Effector memory CD4-positive, alpha-beta T cell (primary cell): ENCODE measurements around the gene USH1G.

Experiments used
- DNase-seq, 3 donors: peaks; one replicate each; pipeline ENCODE4 v3.0.0-alpha.2; 2020
- H3K27ac ChIP-seq: 2 replicates; pipeline ENCODE4 v1.7.0; 2013; ENCODE audit warnings: mild to moderate bottlenecking, low read length, moderate library complexity; ENCODE audit not compliant: insufficient read depth, poor library complexity, severe bottlenecking
- H3K27me3 ChIP-seq: replicated peaks from 2 replicates; pipeline ENCODE4 v1.7.0; 2013; ENCODE audit warnings: mild to moderate bottlenecking, low read length; ENCODE audit not compliant: insufficient read depth, control insufficient read depth, poor library complexity, severe bottlenecking
- H3K36me3 ChIP-seq: 2 replicates; pipeline ENCODE4 v1.7.0; 2013; ENCODE audit warnings: mild to moderate bottlenecking, low read length, moderate library complexity; ENCODE audit not compliant: control insufficient read depth, insufficient read depth
- H3K4me1 ChIP-seq: 2 replicates; pipeline ENCODE4 v1.7.0; 2013; ENCODE audit warnings: low read length, mild to moderate bottlenecking; ENCODE audit not compliant: control insufficient read depth, insufficient read depth, poor library complexity, severe bottlenecking
- H3K4me3 ChIP-seq: 2 replicates; pipeline ENCODE4 v1.7.0; 2013; ENCODE audit warnings: low read length, low read depth, mild to moderate bottlenecking; ENCODE audit not compliant: insufficient read depth, poor library complexity, severe bottlenecking
- H3K9me3 ChIP-seq: 2 replicates; pipeline ENCODE4 v1.7.0; 2013; ENCODE audit warnings: mild to moderate bottlenecking, low read length, moderate library complexity; ENCODE audit not compliant: control insufficient read depth

USH1G gene

DNA sequence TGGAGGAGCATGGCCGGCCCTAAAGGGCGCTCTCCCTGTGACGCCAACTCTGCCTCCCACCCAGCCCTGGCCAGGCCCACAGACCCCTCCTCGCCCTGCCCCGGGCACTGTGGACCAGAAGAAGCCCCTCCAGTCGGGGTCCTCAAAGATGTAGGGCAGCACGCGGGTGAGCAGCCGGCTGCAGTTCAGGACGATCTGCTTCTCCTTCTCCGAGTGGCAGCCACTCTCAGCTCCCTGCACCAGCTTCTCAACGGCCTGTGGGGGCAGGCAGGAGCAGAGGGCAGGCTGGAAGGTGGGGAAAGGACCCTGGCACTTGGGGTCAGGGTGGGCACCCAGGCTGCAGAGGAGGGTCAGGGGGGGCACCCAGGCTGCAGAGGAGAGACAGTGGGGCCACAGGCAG is 40.6 kb upstream of the USH1G start:
- no peaks in the 10 kb centered on the region for H3K4me1 ChIP-seq
- H3K9me3 ChIP-seq: no peaks in the 10 kb centered on the region
- H3K27ac ChIP-seq: no peak overlapping the region
- no peak for DNase-seq
- H3K36me3 ChIP-seq: no peaks in the 10 kb centered on the region
- no peaks in the 10 kb centered on the region for H3K27me3 ChIP-seq
- H3K4me3 ChIP-seq: no peak overlapping the region

DNA sequence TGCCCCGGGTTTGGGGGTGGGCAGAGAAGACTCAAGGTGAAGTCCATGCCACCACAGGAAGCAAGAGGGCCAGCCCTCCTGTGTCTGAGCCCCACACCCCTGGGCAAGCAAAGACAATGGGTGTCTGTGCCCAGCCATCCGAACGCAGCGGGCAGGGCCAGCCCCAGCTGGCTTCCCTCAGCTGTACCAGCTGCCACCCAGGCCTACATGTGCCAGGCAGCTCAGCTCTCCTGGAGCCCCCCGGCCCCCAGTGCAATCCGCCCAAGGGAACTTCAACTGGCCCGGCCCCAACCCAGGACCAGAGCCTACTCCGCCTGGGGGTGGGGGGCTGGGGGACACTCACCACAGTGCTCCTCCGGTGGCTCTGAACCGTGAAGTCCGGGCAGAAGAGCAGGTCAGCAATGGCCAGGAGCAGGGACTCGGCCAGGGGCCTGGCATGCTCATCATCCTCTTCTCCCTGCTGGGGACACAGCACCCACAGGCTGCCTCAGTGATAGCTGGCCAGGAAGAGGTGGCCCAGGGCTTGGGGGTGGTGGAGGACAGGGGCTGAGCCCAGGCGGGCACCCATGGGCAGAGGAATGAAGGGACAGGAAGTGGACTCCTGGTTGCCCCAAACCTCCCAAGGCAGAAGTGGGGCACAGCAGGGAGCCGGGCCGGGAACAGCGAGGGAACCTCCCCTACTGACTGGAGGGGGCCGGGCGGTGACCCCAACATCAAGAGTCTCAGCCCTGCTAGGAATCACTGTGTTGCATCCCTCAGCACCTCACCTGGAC is 39.8 kb upstream of the USH1G start:
- no peaks in the 10 kb centered on the region for H3K9me3 ChIP-seq
- H3K36me3 ChIP-seq: no peaks in the 10 kb centered on the region
- H3K4me3 ChIP-seq: no peak overlapping the region
- H3K27ac ChIP-seq: no peak overlapping the region
- no peaks in the 10 kb centered on the region for H3K4me1 ChIP-seq
- H3K27me3 ChIP-seq: no peaks in the 10 kb centered on the region
- no peak for DNase-seq

DNA sequence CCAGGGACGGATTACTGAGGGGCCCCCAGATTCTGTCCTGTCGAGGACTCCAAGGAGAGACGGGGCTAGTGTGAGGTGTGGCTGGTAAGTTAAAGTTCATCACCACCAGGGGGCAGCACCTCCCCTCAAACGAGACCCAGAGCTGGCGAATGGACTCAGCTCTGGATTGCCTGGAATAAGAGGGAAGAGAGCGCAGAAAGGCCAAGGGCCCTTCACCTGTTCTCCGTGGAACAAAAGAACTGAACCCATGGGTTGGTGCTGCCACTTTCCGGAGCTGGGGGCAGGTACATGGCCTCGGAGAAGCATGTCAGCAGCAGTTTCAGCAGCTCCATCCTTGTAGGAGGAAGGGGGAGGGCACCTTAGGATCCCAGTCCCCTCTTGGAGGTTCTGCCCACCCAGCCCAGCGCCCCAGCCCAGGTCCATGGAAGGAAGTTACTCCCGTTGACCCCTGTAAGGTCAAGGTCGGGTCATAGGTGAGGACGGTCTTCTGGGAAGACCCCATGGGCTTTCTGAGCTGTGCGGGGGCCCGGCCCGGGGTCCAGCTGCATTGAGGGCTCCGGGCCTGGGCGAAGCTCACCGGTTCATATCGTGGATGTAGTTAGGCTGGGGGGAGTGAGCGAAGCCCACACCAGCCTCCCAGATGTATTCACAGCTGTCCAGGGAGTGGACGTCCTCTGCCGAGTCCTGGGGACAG is 38.7 kb upstream of the USH1G start:
- H3K36me3 ChIP-seq: no peaks in the 10 kb centered on the region
- H3K27me3 ChIP-seq: no peaks in the 10 kb centered on the region

DNA sequence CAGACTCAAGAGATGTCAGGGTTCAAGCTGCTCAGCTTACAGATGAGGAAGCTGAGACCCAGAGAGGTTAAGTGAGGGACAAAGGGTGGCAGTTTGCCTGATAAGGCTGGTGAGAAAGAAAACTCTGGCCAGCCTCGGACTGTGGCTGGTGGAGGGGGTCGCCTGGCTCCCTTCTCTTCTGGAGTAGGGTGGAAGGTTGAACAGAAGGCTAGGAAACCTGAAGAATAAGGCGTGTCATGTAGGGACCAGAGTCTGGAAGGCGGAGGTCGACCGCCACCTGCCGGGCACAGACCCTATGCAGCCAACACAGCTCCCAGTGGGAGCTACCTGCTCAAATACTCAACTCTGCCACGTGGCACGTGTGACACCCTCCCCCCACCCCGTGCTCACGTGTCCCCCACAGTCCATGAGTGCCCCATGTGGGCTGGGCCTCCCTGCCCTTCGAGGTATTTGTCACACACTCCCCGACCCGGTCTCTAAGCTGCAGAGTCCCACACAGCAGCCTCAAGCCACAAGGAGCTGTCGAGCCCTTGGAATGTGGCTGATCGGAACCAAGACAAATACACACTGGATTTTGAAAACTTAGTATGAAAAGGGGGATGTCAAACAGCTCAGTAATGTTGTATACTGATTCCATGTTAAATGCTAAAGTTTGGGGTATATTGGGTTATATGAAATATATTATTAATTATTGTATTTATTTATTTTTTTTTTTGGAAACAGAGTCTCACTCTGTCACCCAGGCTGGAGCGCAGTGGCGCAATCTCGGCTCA is 37.7 kb upstream of the USH1G start:
- H3K9me3 ChIP-seq: no peaks in the 10 kb centered on the region
- H3K27me3 ChIP-seq: no peaks in the 10 kb centered on the region
- H3K36me3 ChIP-seq: no peaks in the 10 kb centered on the region
- no peaks in the 10 kb centered on the region for H3K4me1 ChIP-seq
- peak in 2 of 3 donors; percentile 15 to 16 for DNase-seq
- H3K27ac ChIP-seq: no peak overlapping the region
- no peak overlapping the region for H3K4me3 ChIP-seq

More for the DNA sequence above, 38.7 kb upstream of the USH1G start:
- DNase-seq: peak; percentile 61 to 77 (median 69)
- Histone ChIP-seq H3K4me3 (no peak overlapping the region), H3K4me1 (no peaks in the 10 kb centered on the region), H3K9me3 (no peaks in the 10 kb centered on the region), H3K27ac (no peak overlapping the region)

DNA sequence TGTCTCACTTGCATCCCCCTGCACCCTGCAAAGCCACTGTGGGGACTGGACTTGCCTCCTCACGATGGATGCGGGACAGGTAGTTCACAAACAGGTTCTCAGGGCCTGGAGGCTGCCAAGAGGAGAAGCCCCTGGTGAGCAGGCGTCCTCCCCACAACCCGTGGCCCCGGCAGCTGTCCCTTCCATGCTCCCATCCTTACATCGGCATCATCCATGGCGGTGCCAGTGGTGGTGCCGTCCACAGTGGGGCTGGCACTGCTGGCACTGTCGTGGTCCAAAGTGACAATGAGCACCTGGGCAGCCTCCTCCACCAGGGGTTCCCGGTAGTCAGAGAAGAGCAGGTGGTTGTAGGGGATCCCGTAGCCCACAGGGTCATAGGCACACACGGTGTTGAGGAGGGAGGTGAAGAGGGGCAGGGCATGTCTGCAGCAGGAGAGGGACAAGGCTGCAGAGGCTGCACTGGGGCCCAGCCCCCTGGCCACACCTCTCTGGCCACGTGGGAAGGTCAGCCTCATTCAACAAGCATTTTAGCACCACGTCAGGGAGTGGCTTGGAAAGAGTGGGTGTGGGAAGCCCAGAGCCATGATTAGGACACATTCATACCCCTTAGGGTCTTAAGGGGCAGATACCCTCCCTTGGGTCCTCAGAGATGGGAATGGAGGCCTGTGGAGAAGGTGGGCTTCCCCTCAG is 36.9 kb upstream of the USH1G start:
- DNase-seq: no peak
- H3K4me3 ChIP-seq: no peak overlapping the region
- H3K27ac ChIP-seq: no peak overlapping the region
- H3K4me1 ChIP-seq: no peaks in the 10 kb centered on the region
- H3K27me3 ChIP-seq: no peaks in the 10 kb centered on the region
- no peaks in the 10 kb centered on the region for H3K36me3 ChIP-seq
- no peaks in the 10 kb centered on the region for H3K9me3 ChIP-seq

DNA sequence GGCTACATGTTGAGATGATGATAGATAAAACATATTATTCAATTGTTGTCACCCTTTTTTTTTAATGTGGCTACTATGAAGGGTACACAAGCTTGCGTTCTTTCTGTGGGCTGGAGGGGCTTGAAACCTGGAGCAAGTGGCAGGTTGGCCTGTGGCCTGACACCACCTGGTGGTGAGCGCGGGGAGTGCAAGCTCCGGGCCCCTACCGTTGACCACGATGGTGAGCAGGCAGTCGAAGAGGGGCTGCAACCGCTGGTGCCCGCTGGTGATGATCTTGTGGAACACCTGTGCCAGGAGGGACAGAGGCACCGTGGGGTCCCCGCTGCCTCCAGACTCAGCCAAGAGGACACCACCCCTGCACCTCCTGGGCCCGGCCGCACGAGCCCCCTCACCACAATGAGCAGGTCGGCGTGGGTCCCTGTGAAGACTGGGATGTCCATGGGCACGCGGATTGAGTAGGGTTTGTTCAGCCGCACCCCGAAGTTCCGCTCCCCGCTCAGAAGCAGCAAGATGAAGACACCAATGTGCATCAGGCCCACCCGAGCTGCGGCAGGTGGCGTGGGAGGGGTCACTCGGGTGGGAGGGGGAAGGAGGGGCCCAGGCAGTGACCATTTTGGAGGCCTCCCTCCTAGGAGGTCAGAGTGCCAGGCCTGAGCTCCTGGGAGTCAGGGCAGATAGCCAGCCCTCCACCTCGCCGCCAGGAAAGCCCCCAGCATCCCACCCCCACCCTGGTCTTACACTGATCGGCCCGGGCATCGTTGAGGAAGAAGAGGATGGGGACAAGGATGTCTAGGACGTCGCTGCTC is 35.1 kb upstream of the USH1G start:
- Histone ChIP-seq H3K4me1 (no peaks in the 10 kb centered on the region), H3K27ac (no peak overlapping the region), H3K36me3 (no peaks in the 10 kb centered on the region), H3K27me3 (no peaks in the 10 kb centered on the region), H3K9me3 (no peaks in the 10 kb centered on the region), H3K4me3 (no peak overlapping the region)
- DNase-seq: peak; percentile 44 to 62 (median 52)

DNA sequence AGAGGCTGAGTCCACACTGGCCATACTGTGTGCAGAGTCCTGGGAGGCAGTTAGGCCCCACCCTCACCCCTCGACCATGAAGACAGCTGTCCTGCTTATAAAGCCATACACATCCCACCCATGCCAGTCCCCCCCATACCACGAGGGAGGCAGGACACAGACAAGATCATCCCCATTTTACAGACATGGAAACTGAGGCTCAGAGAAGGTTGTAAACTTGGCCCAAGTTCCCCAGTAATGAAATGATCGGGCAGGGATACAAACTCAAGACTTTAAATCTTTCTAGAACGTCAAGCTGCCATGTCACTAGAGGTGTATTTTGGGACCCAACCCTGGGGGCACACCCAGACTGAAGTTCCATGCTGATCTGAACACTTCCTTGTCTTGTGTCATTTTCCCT is 33.0 kb upstream of the USH1G start:
- Histone ChIP-seq H3K9me3 (no peaks in the 10 kb centered on the region), H3K4me1 (no peaks in the 10 kb centered on the region)

DNA sequence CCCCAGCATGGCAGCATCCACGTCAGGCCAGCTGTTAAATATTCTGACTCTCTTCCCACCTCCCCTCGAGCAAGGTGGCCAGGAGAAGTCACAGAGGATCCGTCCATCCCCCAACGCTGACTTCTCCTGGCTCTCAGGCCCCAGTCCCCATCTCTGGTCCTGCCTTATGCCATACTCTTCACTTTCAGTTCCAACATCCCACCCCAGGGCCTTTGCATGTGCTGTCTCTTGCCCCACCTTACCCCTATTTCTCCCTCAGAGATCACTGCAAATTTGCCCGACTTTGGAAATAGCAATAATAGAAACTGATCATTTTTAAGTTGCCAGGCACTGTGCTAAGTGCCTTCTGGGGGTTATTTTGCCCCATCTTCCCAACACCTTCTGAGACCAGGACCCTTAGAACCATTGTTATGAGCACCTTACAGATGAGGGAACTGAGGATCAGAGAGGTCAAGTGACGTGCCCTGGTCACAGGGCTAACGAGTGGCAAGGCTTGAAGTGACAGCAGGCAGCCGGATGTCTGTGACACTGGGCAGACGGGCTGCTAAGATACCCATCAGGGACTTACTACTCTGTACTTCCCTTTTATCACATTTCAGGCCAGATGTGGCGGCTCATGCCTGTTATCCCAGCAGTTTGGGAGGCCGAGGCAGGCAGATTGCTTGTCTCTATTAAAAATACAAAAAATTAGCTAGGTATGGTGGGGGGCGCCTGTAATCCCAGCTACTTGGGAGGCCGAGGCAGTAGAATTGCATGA is 31.8 kb upstream of the USH1G start:
- no peaks in the 10 kb centered on the region for H3K9me3 ChIP-seq
- no peaks in the 10 kb centered on the region for H3K36me3 ChIP-seq
- no peaks in the 10 kb centered on the region for H3K4me1 ChIP-seq
- no peak overlapping the region for H3K27ac ChIP-seq
- H3K4me3 ChIP-seq: no peak overlapping the region
- no peak for DNase-seq
- H3K27me3 ChIP-seq: no peaks in the 10 kb centered on the region

More for the DNA sequence above, 33.0 kb upstream of the USH1G start:
- H3K36me3 ChIP-seq: no peaks in the 10 kb centered on the region
- no peak overlapping the region for H3K27ac ChIP-seq
- no peaks in the 10 kb centered on the region for H3K27me3 ChIP-seq
- H3K4me3 ChIP-seq: no peak overlapping the region
- DNase-seq: no peak

DNA sequence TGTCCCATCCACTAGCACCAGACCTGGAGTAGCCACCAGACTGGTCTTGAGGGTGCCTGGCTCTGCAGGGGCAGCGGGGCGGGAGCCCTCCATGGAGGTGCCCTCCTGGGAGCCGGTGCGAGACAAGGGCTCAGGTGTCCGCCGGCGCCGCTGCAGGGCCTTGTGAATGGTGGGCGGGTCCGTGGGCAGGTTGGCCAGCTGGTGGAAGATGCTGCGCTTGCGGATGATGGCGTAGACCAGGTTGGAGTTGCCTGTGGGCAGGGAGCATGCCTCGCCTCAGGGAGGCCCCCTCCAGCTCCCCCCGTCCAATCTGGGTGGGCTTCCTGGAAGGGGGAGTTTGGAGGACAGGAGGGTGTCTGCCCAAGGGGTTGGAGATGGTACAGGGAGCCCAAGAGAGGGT is 31.1 kb upstream of the USH1G start:
- no peak overlapping the region for H3K27ac ChIP-seq
- no peak overlapping the region for H3K4me3 ChIP-seq
- DNase-seq: no peak
- H3K27me3 ChIP-seq: no peaks in the 10 kb centered on the region
- H3K4me1 ChIP-seq: no peaks in the 10 kb centered on the region
- H3K36me3 ChIP-seq: no peaks in the 10 kb centered on the region
- H3K9me3 ChIP-seq: no peaks in the 10 kb centered on the region
